Activated gamma-delta T cell (primary cell): ENCODE data around the gene UBE2S.

Experiments used
- DNase-seq: peaks from one replicate; lab custom pipeline; 2025; lab: John Stamatoyannopoulos, UW

Gene UBE2S

GRCh38 chr19:55362174-55362989, 45.2 kb downstream of the UBE2S start:
- no peak for DNase-seq

- DNase-seq, result no peak
These were observed 46.7 kb downstream of the UBE2S start for GRCh38 chr19:55360902-55361301.

DNA sequence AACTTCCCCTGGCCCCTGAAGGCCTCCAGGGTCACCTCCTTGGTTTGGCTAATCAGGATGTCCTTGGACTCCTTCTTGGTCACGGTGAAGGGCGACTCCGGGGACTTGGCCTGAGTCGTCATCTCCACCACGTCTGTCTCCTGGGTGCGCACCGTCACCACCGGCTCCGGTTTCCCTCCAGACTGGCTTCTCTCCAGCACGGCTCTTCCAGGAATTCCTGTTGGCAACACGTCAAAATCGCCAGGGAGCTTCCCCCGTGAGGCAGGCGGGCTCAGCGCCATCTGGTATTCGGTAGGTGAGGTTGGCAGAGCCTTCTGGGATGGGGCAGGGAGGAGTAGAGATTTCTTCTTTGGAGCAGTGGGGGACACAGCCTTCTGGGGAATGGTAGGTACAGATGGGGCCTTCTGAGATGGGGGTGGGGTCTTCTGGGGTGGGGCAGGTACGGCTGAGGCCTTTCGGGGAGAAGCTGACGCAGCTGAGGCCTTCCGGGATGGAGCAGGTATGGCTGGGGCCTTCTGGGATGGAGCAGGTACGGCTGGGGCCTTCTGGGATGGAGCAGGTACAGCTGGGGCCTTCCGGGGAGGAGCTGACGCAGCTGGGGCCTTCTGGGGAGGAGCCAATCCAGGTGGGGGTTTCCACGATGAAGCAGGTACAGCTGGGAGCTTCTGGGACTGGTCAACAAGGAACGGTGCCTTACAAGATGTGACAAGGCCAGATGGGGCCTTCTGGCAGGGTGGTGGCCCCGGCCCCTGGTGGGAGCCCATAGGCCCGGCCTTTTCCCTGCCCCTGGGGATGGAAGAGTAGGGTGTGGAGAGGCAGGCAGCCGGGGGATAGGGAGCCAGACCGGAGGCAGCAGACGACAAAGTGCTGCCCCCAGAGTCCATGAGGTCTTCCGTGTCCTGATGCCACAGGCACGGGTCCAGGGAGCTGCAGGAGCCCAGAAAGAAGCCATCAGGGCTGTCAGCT, 48.4 kb downstream of the UBE2S start:
- no peak for DNase-seq

DNA sequence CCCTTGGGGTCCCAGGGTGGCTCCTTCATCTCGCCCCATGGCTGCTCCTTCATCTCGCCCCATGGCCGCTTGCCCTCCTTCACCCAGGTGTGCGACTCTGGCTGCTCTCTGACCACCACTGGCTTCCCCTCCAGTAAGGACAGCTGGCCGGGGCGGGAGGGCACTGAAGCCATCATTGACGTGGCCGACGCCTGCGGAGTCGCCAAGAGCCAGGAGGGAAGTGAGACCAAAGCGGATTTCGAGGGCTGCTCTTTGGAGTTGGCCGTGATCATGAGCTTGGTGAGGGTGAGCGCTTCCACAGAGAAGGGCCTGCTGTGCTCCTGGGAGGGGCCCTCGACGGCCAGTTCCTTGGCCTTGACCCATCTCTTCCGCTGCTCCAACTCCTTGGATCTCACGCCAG, 49.1 kb downstream of the UBE2S start:
- no peak for DNase-seq

DNA sequence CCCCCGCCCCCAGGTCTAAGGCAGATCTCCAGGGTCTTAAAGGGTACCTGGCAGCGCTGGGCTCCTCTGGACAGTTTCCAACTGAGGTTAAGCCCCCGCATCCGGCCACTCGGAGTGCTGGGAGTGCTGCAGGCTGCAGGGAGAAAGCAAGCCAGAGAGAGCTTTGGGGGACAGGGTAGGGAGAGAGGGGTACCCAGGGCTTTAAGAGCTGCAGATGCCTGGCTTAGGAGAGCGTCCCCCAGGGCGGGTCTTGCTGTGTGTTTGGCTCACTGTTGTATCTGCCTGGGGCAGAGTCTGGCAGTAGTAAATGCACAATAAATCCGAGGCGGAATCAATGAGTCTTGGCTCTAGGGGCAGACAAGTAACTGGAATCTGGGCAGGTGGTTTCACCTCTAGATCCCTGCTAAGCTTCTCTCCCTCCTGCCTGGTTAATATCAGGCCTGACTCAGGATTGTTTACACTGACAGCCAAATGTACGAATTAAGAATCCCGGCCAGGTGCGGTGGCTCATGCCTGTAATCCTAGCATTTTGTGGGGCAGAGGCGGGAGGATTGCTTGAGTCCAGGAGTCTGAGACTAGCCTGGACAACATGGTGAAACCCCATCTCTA, 52.3 kb downstream of the UBE2S start:
- DNase-seq, result no peak

- DNase-seq, result no peak
These were observed 52.8 kb downstream of the UBE2S start, which contains the start of gene COX6B2 for GRCh38 chr19:55354698-55355212. Gene COX6B2 (minus strand): TSS chr19:55354719. CDS start chr19:55354521, 198 bp downstream.

- peak; percentile 48 for DNase-seq
These were observed 53.5 kb downstream of the UBE2S start for GRCh38 chr19:55353803-55354697.

DNA sequence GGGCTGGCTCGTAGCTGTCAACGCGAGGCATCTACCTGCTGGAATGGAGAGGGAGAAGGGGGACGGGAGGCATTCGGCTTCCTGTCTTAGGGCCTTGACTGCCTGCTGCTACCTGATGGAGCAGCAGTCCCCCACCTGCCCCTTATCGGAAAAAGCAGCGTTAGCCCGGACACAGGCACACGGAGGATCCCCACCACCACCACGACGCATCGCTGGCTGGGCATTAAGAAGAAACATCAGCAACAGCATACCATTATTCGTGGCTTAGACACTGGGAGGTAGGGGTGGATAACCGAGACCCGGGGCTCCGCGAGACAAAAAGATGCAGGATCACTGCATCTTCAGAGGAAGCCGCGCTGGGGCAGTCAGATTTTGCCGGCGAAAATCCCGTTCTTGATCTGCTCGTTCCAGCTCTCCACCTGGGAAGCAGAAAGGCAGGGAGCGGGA, 54.2 kb downstream of the UBE2S start:
- DNase-seq, result no peak

- no peak for DNase-seq
These were observed 54.9 kb downstream of the UBE2S start for GRCh38 chr19:55352549-55353145.

GRCh38 chr19:55352040-55352439, 55.5 kb downstream of the UBE2S start:
- DNase-seq, result no peak

DNA sequence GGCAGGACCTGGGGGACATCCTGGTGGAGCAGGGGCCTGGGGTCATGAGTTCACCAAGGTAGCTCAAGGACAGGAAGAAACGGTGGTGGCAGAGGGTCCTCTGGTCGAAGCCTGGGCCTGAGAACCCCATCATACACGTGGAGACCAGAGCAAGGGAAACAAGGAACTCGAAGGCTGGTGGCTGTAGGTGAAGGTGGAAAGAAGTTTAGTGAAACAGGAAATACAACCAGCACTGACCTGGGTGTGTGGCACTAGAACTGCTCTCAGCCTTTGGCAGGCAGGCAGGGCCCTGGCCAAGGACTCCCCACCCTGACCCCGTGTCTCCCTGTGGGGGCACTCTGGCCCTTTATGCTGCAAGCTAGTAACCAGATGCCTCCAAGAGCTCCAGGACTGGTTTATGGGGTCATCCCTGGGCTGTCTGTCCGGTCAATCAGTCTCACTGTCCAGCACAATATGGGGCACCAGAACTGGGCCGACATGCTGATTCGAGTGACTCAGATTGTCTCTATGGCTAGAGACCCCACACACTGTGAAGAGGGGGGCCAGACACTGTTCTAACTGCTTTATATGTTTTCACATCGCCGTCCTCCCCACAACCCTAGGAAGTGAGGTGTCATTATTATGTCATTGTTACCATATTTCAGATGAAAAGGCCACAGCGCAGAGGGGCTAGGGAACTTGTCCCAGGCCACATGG, 56.8 kb downstream of the UBE2S start:
- DNase-seq, result no peak
